Astrocyte of the cerebellum (primary cell): ENCODE results near the gene ANKFN1.

Experiments used
- DNase-seq: peaks from one replicate; pipeline ENCODE4 v3.0.0-alpha.2; 2011; ENCODE audit warnings: low read depth
- H3K4me3 ChIP-seq: 2 replicates; pipeline ENCODE4 v1.5.1; 2011; ENCODE audit warnings: mild to moderate bottlenecking, low read depth, low read length, moderate library complexity
- CTCF ChIP-seq: IDR thresholded peaks from 2 replicates; pipeline ENCODE4 v1.5.1; 2012; ENCODE audit warnings: low read length, low read depth, moderate library complexity, mild to moderate bottlenecking; ENCODE audit errors: missing control alignments
- in situ Hi-C: cut with HindIII; loops from 2 replicates; pipeline ENCODE4 v1.10.0; 2017; ENCODE audit warnings: low sequenced_read_pairs

ANKFN1 gene

GRCh38 chr17:56230660-56231059 lies 77.4 kb downstream of the ANKFN1 start:
- DNase-seq: peak; percentile 24
- no peak for TF ChIP-seq CTCF
- no peak overlapping the region for H3K4me3 ChIP-seq
- in situ Hi-C loops: no loop called here

GRCh38 chr17:56231252-56231651 lies 78.0 kb downstream of the ANKFN1 start:
- DNase-seq: no peak
- in situ Hi-C loops: no loop called here
- TF ChIP-seq CTCF: no peak
- H3K4me3 ChIP-seq: no peak overlapping the region

- in situ Hi-C loops: no loop called here
- no peak overlapping the region for H3K4me3 ChIP-seq
- no peak for DNase-seq
- TF ChIP-seq CTCF: no peak
Observed at GRCh38 chr17:56231693-56232092, 78.4 kb downstream of the ANKFN1 start.

- TF ChIP-seq CTCF: no peak
- no peak overlapping the region for H3K4me3 ChIP-seq
- no peak for DNase-seq
- in situ Hi-C loops: no loop called here
Observed at GRCh38 chr17:56244268-56244890, 91.1 kb downstream of the ANKFN1 start.

- no peak for DNase-seq
- H3K4me3 ChIP-seq: no peak overlapping the region
- no peak for TF ChIP-seq CTCF
- in situ Hi-C loops: no loop called here
Observed at GRCh38 chr17:56247816-56248215, 94.5 kb downstream of the ANKFN1 start.

GRCh38 chr17:56257075-56257474 lies 103.8 kb downstream of the ANKFN1 start:
- no peak overlapping the region for H3K4me3 ChIP-seq
- TF ChIP-seq CTCF: no peak
- DNase-seq: no peak
- in situ Hi-C loops: no loop called here
